HG03439 (cell line): ENCODE measurements around the gene TMEM120A.

Source experiments
- ATAC-seq: cut with Tn5 transposase; IDR thresholded peaks from one replicate; pipeline ENCODE4 v1.9.1; 2021; ENCODE audit warnings: mild to moderate bottlenecking, moderate library complexity; ENCODE audit not compliant: unreplicated experiment

TMEM120A gene

GRCh38 chr7:75960372-75960771 lies 34.0 kb downstream of the TMEM120A start:
- ATAC-seq, result no peak

DNA sequence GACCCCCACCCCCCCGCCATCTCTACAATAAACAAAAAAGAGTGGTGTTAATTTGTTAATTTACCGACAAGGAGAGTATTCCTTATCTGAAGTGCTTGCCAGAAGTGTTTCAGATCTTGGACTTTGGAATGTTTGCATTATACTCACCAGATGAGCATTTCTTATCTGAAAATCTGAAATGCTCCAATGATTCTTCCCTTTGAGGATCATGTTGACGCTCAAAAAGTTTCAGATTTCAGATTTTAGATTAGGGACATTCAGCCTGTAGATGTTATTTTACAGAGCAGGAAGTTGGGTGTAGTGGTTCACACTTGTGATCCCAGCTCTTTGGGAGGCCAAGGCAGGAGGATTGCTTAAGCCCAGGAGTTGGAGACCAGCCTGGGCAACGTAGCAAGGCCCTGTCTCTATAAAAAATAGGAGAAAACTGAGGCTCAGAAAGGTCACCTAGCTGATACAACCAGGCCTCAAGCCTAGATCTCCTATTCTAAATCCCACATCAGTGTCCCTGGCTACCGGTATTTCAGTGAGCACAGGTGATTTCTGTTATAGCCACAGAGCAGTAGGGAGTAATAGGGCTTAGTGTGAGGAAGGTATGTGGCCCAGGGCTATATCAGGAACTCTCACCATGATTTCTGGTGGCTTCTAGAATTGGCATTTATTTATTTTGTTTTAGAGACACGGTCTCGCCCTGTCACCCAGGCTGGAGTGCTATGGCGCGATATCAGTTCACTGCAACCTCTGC lies 35.4 kb downstream of the TMEM120A start:
- ATAC-seq, result no peak

GRCh38 chr7:75957021-75957736 lies 37.2 kb downstream of the TMEM120A start:
- no peak for ATAC-seq

DNA sequence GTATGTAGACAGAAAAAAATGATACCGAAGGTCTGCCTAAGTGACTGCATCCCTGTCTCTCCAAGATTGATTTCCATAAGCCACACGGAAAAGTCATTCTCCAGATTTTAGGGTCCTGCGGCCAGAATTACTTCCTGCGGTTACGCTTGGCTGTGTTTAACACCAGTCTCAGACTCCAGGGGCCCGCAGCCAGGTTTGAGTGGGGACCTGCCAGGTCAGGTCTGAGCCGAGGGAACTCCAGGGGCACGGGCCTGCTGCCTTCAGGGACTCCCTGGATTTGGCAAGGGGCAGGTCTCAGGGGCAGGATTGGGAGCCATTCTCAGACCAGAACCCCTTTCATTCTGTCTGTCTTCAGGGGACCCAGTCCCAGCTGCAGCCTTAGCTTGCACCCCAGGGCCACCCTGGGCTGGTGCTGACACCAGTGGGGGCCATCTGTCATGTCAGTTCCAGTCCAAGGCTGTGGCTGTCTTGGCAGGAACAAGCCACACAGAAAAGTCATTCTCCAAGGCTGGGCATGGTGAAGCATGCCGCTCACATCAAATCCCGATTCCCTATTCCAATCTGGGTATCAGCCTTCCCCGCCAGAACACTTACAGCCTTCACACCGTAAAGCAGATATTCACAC lies 39.0 kb downstream of the TMEM120A start:
- no peak for ATAC-seq

- no peak for ATAC-seq
Measured at GRCh38 chr7:75953931-75954330, 40.5 kb downstream of the TMEM120A start.

GRCh38 chr7:75953431-75953830 lies 41.0 kb downstream of the TMEM120A start:
- no peak for ATAC-seq

DNA sequence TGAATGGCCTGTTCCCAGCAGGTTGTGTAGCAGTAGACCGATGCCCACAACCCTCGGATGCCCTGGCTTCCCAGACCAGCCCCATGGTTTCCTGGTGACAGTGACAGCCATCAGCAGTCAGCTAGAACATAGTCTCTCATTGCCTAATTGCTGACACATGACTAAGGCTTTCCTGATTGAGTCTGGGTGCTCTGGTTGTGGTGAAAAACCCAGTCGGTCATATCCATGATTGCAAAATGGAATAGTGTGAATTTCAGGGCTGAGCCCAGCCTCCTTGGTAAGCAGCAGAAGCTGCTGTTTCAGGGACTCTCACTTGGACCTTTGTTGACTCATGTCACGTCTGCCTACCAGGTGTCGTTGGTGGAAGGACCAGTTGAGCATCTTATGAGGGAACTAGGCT lies 42.9 kb downstream of the TMEM120A start:
- ATAC-seq, result no peak

- no peak for ATAC-seq
Measured at GRCh38 chr7:75950111-75950681, 44.2 kb downstream of the TMEM120A start.

DNA sequence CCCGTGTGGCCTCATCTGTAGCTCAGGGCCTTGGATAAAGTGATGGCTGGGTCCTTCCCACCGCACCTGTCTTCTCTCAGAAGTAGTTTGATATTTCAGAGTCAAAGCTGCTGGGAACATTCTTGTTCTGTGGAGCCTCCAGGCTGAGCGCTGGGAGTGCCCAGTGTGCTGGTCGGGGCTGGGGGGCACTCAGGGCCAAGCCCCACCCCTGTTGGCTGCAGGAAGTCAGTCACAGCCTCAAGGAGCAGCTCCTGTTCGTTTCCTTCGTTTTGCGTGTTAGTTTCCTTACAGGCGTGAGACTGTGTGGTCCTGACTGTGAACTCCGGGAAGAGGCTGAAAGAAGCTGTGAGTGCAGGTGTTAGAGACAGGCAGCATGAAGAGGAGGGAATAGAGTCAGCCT lies 46.2 kb downstream of the TMEM120A start:
- no peak for ATAC-seq

DNA sequence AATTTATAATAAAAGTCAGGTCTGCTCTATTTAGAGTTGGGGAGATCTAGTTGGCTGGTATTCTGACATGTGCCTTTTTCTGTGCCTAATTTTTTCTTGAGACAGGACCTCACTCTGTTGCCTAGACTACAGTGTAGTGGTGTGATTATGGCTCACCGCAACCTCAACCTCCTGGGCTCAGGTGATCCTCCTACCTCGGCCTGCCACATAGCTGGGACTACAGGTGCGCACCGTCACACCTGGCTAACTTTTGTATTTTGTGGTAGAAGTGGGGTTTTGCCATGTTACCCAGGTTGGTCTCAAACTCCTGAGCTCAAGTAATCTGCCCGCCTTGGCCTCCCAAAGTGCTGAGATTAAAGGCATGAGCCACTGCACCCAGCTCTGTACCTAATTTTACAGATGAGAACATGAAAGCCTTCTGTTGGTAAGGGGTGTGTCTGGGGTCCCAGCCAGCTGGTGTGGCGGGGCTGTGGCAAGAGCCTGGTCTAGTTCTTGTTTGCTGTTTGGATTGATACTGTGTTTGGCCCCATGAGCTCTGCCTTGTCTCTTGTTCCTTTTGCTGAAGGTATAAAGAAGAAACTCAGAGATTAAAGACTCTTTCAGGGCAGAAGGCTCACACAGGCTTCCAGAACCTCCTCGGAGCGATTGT lies 48.1 kb downstream of the TMEM120A start:
- no peak for ATAC-seq

DNA sequence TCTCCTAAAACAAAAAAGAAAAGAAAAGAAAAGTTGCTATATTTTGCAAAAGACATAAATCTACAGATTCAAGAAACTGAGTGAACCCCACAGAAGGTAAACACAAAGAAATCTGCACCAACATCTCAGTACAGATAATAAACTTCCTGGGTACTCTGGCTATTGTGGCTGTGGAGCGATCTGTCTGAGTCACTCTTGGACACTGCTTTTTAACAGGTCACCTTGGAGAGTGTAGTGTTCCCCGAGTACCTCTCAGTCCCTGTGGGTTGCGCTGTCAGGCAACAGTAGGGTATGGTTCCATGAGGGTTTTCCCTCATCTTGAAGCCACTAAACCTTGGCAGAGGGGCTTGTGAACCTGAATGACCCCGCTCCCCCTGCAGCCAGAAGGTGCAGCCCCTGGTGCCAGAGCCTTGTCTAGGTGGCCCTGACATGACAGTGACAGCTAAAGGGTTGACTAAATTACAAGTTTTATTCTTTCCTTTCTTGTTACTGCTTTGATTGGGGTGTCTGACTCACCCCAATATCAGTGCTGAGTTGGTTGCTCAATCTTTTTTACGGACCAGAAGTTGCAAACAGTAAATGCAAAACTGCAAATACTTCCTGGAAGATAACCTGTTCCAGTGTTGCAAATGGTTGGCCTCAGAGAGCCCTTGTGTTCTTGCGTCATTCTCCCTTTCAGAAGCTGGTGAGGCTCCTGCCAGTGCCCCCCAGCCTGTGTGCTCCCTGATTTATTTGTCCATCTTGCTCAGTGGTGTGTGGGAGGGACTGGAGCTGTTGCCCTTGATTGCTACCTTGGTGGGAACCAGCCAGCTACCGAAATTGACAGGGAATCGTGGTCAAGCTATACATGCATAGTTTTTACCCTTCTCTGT lies 48.9 kb downstream of the TMEM120A start:
- no peak for ATAC-seq

GRCh38 chr7:75944507-75944906 lies 49.9 kb downstream of the TMEM120A start:
- no peak for ATAC-seq

DNA sequence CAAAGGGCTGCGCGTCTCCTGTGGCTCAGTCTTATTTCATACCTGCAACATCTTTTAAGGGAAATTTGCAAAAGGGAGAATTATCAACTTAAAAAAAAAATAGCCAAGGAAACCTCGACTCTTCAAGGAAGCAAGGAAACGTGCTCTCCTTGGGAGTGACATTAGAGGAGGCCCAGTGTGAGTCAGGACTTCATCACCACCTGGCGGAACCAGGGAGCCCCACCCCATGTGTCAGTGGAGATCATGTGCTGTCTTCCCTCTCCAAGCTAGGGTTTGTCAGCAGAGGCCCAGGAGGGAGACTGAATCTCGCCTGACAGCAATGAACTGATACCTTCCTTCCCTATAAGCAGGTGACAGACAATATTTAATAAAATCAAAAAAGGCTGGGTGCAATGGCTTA lies 50.5 kb downstream of the TMEM120A start:
- no peak for ATAC-seq

DNA sequence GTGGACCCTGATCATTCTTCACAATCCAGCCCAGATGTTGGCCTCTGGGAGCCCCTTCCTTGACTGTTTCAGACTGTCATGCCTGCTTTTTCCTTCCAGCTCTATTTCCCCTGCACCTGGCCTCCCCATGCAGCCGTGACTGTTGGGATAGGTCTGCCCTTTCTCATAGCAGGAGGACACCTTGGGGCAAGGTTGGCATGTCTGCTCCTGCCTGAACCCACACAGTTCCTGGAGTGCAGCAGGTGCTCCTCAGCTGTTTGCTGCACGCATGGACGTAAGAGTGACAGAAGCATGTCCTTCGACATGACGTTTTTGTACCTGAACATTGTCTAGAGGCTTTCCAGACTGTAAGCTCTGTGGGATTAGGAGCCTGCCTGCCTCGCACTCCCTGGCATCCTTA lies 55.5 kb downstream of the TMEM120A start:
- ATAC-seq, result no peak

DNA sequence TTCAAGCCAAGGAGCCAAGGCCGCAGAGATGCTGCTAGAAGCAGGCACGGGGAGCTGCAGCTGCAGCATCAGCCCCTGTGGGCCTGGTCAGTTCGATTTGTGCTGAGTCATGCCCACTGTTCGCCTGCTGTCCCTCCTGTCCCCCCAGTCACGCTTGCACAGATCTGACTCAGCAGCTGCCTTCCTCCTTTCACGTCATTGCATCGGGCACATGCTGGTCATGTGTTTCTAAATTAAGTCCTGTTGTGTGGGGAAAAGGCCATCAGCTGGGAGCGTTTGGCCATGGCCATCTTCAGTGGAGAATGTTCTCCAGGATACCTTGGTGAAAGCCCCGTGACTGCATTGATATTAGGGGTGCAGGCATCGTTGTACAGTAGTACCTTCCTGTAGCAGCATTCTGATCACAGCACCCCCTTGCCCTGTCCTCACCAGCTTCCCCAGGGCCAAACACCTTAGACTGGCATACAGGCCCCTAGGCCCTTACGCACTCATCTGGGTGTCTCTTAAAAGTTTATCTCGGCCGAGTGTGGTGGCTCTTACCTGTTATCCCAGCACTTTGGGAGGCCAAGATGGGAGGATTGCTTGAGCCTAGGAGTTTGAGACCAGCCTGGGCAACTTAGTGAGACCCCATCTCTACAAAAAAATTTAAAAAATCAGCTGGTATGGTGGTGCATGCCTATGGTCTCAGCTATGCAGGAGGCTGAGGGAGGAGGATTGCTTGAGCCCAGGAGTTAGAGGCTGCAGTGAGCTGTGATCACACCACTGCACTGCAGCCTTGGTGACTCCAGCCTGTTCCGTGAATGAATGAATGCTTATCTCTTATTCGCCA lies 56.2 kb downstream of the TMEM120A start:
- ATAC-seq, result no peak
